Osteocyte (in vitro differentiated cells): ENCODE data around the gene TMEM108. TPM values are rescaled to one million over a fixed set of nuclear protein-coding genes. Genes with fewer than 3 reads are reported as not detected.

Source experiments
- DNase-seq: peaks from one replicate; pipeline ENCODE4 v3.0.0; 2021; ENCODE audit warnings: mixed read lengths; ENCODE audit not compliant: unreplicated experiment; ENCODE audit errors: extremely low spot score
- H3K27ac Mint-ChIP-seq: one replicate; pipeline ENCODE4 v1.8.0; 2021; ENCODE audit warnings: mild to moderate bottlenecking, mixed read lengths; ENCODE audit not compliant: unreplicated experiment
- H3K27me3 Mint-ChIP-seq: one replicate; pipeline ENCODE4 v1.8.0; 2021; ENCODE audit warnings: mixed read lengths; ENCODE audit not compliant: unreplicated experiment
- H3K36me3 Mint-ChIP-seq: one replicate; pipeline ENCODE4 v1.8.0; 2021; ENCODE audit warnings: mixed read lengths; ENCODE audit not compliant: unreplicated experiment
- H3K4me1 Mint-ChIP-seq: one replicate; pipeline ENCODE4 v1.8.0; 2021; ENCODE audit warnings: mixed read lengths; ENCODE audit not compliant: unreplicated experiment
- H3K4me3 Mint-ChIP-seq: one replicate; pipeline ENCODE4 v1.8.0; 2021; ENCODE audit warnings: mild to moderate bottlenecking, moderate library complexity, mixed read lengths; ENCODE audit not compliant: unreplicated experiment
- H3K9me3 Mint-ChIP-seq: one replicate; pipeline ENCODE4 v1.8.0; 2021; ENCODE audit warnings: mixed read lengths; ENCODE audit not compliant: unreplicated experiment
- CTCF ChIP-seq: fragments of 200-600 bp; sonication (generic); IDR thresholded peaks from 2 replicates; pipeline ENCODE4 v1.5.0; 2021; ENCODE audit warnings: antibody characterized with exemption, mild to moderate bottlenecking, moderate library complexity
- total RNA-seq: library from RNA; stranded (reverse); gene quantifications from 2 replicates; pipeline ENCODE4 v1.2.1, GENCODE V29; 2021

Gene TMEM108
- total RNA-seq, 1 donor from 2014 or later, result 3.7 TPM

DNA sequence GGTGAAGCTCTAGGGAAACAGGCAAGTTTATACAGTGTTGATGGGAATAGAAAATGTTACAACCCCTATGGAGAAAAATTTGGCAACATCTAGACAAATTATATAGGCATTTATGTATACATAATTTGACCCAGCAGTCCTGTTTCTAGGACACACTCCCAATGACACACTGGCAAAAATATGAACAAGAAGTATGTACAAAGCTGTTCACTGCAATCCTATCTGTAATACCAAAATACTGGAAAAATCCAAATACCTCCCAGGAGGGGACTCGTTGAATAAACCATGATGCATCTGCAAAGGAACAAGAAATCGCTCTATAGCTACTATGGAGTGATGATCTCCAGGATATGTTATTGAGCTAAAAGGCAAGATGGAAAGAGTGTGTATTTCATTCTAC, 370.2 kb downstream of the TMEM108 start:
- Mint-ChIP-seq H3K27me3 (no peaks in the 10 kb centered on the region), H3K36me3 (no peaks in the 10 kb centered on the region), H3K27ac (peak overlapping the region; percentile 83), H3K4me3 (peak overlapping the region; percentile 2), H3K4me1 (peaks cover 66% of the 10 kb centered on the region), H3K9me3 (no peaks in the 10 kb centered on the region)
- no peak for TF ChIP-seq CTCF
- DNase-seq, result no peak

DNA sequence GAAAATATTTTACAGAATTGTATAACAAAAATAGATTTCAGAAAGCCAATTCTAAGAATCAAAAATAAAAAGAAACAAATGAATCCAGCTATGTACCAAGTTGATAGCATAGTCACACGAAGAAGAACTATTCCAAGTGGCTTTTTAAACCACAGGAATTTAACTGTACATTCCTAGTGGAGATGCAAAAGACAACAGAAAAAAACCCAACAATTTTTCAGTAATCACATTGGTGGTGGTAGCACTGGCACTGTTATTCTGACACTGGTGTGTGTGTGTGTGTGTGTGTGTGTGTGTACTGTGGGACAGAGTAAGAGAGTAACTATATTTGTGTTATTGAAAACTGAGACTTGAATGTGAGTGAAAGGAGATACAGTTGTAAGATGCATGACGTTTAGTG, 370.8 kb downstream of the TMEM108 start:
- TF ChIP-seq CTCF, result no peak
- Mint-ChIP-seq H3K4me3 (peak overlapping the region; percentile 2), H3K27me3 (no peaks in the 10 kb centered on the region), H3K27ac (peak overlapping the region; percentile 83), H3K4me1 (peaks cover 67% of the 10 kb centered on the region), H3K36me3 (no peaks in the 10 kb centered on the region), H3K9me3 (no peaks in the 10 kb centered on the region)
- no peak for DNase-seq

DNA sequence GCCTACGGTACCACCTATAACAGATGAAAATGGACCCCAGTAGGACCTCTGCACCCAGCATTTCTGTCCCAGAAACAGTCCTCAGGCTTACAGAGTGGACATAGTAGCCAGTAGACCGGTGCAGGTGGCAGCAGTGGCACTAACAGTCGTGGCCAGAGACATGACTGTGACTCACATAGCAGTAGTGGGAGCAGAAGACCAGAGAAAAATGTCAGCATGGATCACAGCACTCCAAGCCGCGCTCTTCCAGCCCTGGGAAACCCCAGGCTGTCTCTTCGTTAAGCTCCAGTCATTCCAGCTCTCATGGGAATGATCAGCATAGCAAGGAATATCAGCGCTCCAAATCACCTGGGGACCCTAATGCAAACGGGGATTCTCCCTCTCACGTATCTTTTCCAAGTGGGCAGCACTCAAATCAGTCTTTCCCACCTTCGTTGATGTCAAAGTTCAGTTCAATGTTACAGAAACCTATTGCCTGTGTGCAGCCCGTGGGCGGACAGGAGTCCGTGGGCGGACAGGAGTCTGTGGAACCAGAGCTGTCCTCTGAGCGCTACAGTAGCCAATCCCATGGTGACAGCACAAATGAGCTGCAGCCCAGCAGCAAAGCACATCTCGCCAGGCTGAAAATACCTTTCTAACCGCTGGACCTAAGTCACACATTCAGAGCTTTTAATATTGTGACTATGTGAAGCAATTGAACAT, 372.2 kb downstream of the TMEM108 start:
- TF ChIP-seq CTCF, result no peak
- Mint-ChIP-seq H3K4me1 (peaks cover 59% of the 10 kb centered on the region), H3K27me3 (no peaks in the 10 kb centered on the region), H3K27ac (no peak overlapping the region), H3K4me3 (no peak overlapping the region), H3K9me3 (no peaks in the 10 kb centered on the region), H3K36me3 (no peaks in the 10 kb centered on the region)
- DNase-seq, result no peak

- H3K4me3 Mint-ChIP-seq, result no peak overlapping the region
- H3K36me3 Mint-ChIP-seq, result no peaks in the 10 kb centered on the region
- no peaks in the 10 kb centered on the region for H3K9me3 Mint-ChIP-seq
- H3K27me3 Mint-ChIP-seq, result no peaks in the 10 kb centered on the region
- no peak for TF ChIP-seq CTCF
- DNase-seq, result no peak
- peaks cover 41% of the 10 kb centered on the region for H3K4me1 Mint-ChIP-seq
- H3K27ac Mint-ChIP-seq, result peak overlapping the region; percentile 54
Observed at GRCh38 chr3:133412183-133413132, 374.3 kb downstream of the TMEM108 start.
